WTC11 (cell line): ENCODE measurements around the gene SOX15. TPM values are rescaled to one million over a fixed set of nuclear protein-coding genes. Genes with fewer than 3 reads are reported as not detected.

Experiments used
- ATAC-seq: fragments of 200-7000 bp; cut with Tn5 transposase; 2 replicates; pipeline ENCODE4 v1.10.0; 2021; ENCODE audit warnings: mild to moderate bottlenecking, moderate library complexity
- CTCF ChIA-PET: fragments of 300-600 bp; sonication (Branson Sonifier 250); formaldehyde crosslinking; loops from one replicate; lab custom pipeline; 2021; ENCODE audit warnings: antibody characterized with exemption; lab: Charles Lee
- POLR2A ChIA-PET: fragments of 350-600 bp; sonication (Branson Sonifier 250); formaldehyde crosslinking; loops from one replicate; lab custom pipeline; 2021; ENCODE audit warnings: antibody characterized with exemption; lab: Charles Lee
- DNase-seq: peaks from one replicate; pipeline ENCODE4 v3.0.0; 2021; ENCODE audit warnings: low spot score
- H3K27ac Mint-ChIP-seq: 2 replicates; pipeline ENCODE4 v1.8.0; 2021; ENCODE audit warnings: mixed read lengths
- H3K27me3 Mint-ChIP-seq: 2 replicates; pipeline ENCODE4 v1.8.0; 2021; ENCODE audit warnings: low read depth, mild to moderate bottlenecking, moderate library complexity, mixed read lengths
- H3K36me3 Mint-ChIP-seq: 2 replicates; pipeline ENCODE4 v1.8.0; 2021; ENCODE audit warnings: mixed read lengths
- H3K4me1 Mint-ChIP-seq: 2 replicates; pipeline ENCODE4 v1.8.0; 2022; ENCODE audit warnings: mixed read lengths
- H3K4me3 Mint-ChIP-seq: 2 replicates; pipeline ENCODE4 v1.8.0; 2021; ENCODE audit warnings: mild to moderate bottlenecking, moderate library complexity, mixed read lengths
- H3K9me3 Mint-ChIP-seq: 2 replicates; pipeline ENCODE4 v1.8.0; 2021; ENCODE audit warnings: mixed read lengths
- CBFB ChIP-seq: sonication (generic); formaldehyde crosslinking; IDR thresholded peaks from 2 replicates; pipeline ENCODE4 v1.8.1; 2022; ENCODE audit warnings: mild to moderate bottlenecking, low read depth, missing genetic modification reagents
- CREB1 ChIP-seq: sonication (generic); formaldehyde crosslinking; IDR thresholded peaks from 2 replicates; pipeline ENCODE4 v1.8.0; 2023; ENCODE audit warnings: mild to moderate bottlenecking, missing genetic modification reagents
- CREM ChIP-seq: sonication (generic); formaldehyde crosslinking; IDR thresholded peaks from 2 replicates; pipeline ENCODE4 v1.8.1; 2022; ENCODE audit warnings: mild to moderate bottlenecking, missing genetic modification reagents, moderate library complexity
- ETV6 ChIP-seq: sonication (generic); formaldehyde crosslinking; IDR thresholded peaks from 2 replicates; pipeline ENCODE4 v1.8.1; 2022; ENCODE audit warnings: mild to moderate bottlenecking, missing genetic modification reagents
- FOXJ3 ChIP-seq: sonication (generic); formaldehyde crosslinking; IDR thresholded peaks from 2 replicates; pipeline ENCODE4 v1.9.0; 2021; ENCODE audit warnings: missing genetic modification reagents, mild to moderate bottlenecking, borderline replicate concordance
- FOXP1 ChIP-seq: sonication (generic); formaldehyde crosslinking; IDR thresholded peaks from 2 replicates; pipeline ENCODE4 v1.8.0; 2022; ENCODE audit warnings: missing genetic modification reagents, mild to moderate bottlenecking, moderate library complexity, borderline replicate concordance
- FOXP4 ChIP-seq: sonication (generic); formaldehyde crosslinking; IDR thresholded peaks from 2 replicates; pipeline ENCODE4 v1.8.0; 2022; ENCODE audit warnings: mild to moderate bottlenecking, missing genetic modification reagents
- GABPB1 ChIP-seq: sonication (generic); formaldehyde crosslinking; IDR thresholded peaks from 2 replicates; pipeline ENCODE4 v1.8.1; 2023; ENCODE audit warnings: mild to moderate bottlenecking, missing genetic modification reagents
- GRHL2 ChIP-seq: fragments of 250-450 bp; sonication (Bioruptor Pico); IDR thresholded peaks from 2 replicates; pipeline ENCODE4 v1.8.0; 2022; ENCODE audit warnings: mild to moderate bottlenecking, moderate library complexity; ENCODE audit not compliant: insufficient replicate concordance, severe bottlenecking
- JAZF1 ChIP-seq: fragments of 250-450 bp; sonication (Bioruptor Pico); IDR thresholded peaks from 2 replicates; pipeline ENCODE4 v1.9.0; 2021; ENCODE audit warnings: moderate library complexity, mild to moderate bottlenecking, inconsistent platforms
- NFYB ChIP-seq: sonication (generic); formaldehyde crosslinking; conservative IDR thresholded peaks from 2 replicates; pipeline ENCODE4 v1.8.0; 2022; ENCODE audit warnings: low read depth, missing genetic modification reagents
- NR1H2 ChIP-seq: sonication (generic); formaldehyde crosslinking; IDR thresholded peaks from 2 replicates; pipeline ENCODE4 v1.9.0; 2021; ENCODE audit warnings: mild to moderate bottlenecking, moderate library complexity, missing genetic modification reagents
- NR3C1 ChIP-seq: sonication (generic); formaldehyde crosslinking; conservative IDR thresholded peaks from 2 replicates; pipeline ENCODE4 v1.8.1; 2023; ENCODE audit warnings: low read depth, mild to moderate bottlenecking, missing genetic modification reagents
- PRRX2 ChIP-seq: fragments of 250-450 bp; sonication (Bioruptor Pico); IDR thresholded peaks from 2 replicates; pipeline ENCODE4 v1.8.0; 2021; ENCODE audit warnings: mild to moderate bottlenecking
- RORB ChIP-seq: fragments of 250-450 bp; sonication (Bioruptor Pico); IDR thresholded peaks from 2 replicates; pipeline ENCODE4 v1.9.0; 2021; ENCODE audit warnings: mild to moderate bottlenecking
- TCF7 ChIP-seq: sonication (generic); formaldehyde crosslinking; IDR thresholded peaks from 2 replicates; pipeline ENCODE4 v1.8.0; 2022; ENCODE audit warnings: mild to moderate bottlenecking, low read depth, missing genetic modification reagents, moderate library complexity
- TEAD1 ChIP-seq: sonication (generic); formaldehyde crosslinking; IDR thresholded peaks from 2 replicates; pipeline ENCODE4 v1.8.0; 2022; ENCODE audit warnings: mild to moderate bottlenecking, missing genetic modification reagents
- TP53 ChIP-seq: sonication (generic); formaldehyde crosslinking; IDR thresholded peaks from 2 replicates; pipeline ENCODE4 v1.8.1; 2023; ENCODE audit warnings: mild to moderate bottlenecking, missing genetic modification reagents
- ZNF219 ChIP-seq: sonication (generic); formaldehyde crosslinking; IDR thresholded peaks from 2 replicates; pipeline ENCODE4 v1.8.0; 2023; ENCODE audit warnings: missing genetic modification reagents, mild to moderate bottlenecking, borderline replicate concordance
- total RNA-seq: library from RNA; stranded (reverse); gene quantifications from 3 replicates; pipeline ENCODE4 v1.2.3, GENCODE V29; 2021
- TF ChIP-seq, protein P1 (sequence below): sonication (generic); formaldehyde crosslinking; IDR thresholded peaks from 2 replicates; pipeline ENCODE4 v1.8.1; 2023; ENCODE audit warnings: mild to moderate bottlenecking, moderate library complexity, missing genetic modification reagents
- TF ChIP-seq, protein P2 (sequence below): fragments of 200-600 bp; IDR thresholded peaks from 2 replicates; pipeline ENCODE4 v1.8.0; 2022; ENCODE audit warnings: antibody characterized with exemption
- TF ChIP-seq, protein P3 (sequence below): fragments of 250-450 bp; sonication (Bioruptor Pico); IDR thresholded peaks from 2 replicates; pipeline ENCODE4 v1.9.0; 2021; ENCODE audit warnings: mild to moderate bottlenecking

SOX15 gene
- total RNA-seq, 1 experiment from 2014 or later = 19.9 TPM

GRCh38 chr17:7561589-7562207, 28.2 kb downstream of the SOX15 start, which contains the start of gene SENP3 (continued):
- TF ChIP-seq CREM (CRISPR knock-in tag) = peak; percentile 94
- peak; percentile 63; the same call in 1 of the 2 replicates for TF ChIP-seq ETV6 (CRISPR knock-in tag)

DNA sequence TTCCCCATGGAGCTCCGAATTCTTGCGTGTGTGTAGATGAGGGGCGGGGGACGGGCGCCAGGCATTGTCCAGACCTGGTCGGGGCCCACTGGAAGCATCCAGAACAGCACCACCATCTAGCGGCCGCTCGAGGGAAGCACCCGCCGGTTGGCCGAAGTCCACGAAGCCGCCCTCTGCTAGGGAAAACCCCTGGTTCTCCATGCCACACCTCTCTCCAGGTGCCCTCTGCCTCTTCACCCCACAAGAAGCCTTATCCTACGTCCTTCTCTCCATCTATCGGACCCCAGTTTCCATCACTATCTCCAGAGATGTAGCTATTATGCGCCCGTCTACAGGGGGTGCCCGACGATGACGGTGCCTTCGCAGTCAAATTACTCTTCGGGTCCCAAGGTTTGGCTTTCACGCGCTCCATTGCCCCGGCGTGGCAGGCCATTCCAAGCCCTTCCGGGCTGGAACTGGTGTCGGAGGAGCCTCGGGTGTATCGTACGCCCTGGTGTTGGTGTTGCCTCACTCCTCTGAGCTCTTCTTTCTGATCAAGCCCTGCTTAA, 28.8 kb downstream of the SOX15 start:
- POLR2A ChIA-PET = interaction anchor here (0.5 to 1.9 kb wide), 16 partner anchors 12 to 281 kb away, joined by 3 to 8 read pairs (median 4); partner anchors contain the start of genes ACAP1, MPDU1, SOX15 and TNFSF12
- peak overlapping the region; percentile 94 for H3K4me3 Mint-ChIP-seq
- TF ChIP-seq TEAD1 (CRISPR knock-in tag) (0 out of 2 replicates have a peak, but pooled peaks have one; percentile 46), FOXP4 (0 out of 2 replicates have a peak, but pooled peaks have one; percentile 58), NR3C1 (CRISPR knock-in tag) (0 out of 2 replicates have a peak, but pooled peaks have one; percentile 40), GABPB1 (CRISPR knock-in tag) (no peak), JAZF1 (CRISPR knock-in tag) (no peak)
- TF ChIP-seq, protein P1, sequence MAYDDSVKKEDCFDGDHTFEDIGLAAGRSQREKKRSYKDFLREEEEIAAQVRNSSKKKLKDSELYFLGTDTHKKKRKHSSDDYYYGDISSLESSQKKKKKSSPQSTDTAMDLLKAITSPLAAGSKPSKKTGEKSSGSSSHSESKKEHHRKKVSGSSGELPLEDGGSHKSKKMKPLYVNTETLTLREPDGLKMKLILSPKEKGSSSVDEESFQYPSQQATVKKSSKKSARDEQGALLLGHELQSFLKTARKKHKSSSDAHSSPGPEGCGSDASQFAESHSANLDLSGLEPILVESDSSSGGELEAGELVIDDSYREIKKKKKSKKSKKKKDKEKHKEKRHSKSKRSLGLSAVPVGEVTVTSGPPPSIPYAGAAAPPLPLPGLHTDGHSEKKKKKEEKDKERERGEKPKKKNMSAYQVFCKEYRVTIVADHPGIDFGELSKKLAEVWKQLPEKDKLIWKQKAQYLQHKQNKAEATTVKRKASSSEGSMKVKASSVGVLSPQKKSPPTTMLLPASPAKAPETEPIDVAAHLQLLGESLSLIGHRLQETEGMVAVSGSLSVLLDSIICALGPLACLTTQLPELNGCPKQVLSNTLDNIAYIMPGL (CRISPR knock-in tag) = peak; percentile 5; the same call in 1 of the 2 replicates
- TF ChIP-seq, protein P2, sequence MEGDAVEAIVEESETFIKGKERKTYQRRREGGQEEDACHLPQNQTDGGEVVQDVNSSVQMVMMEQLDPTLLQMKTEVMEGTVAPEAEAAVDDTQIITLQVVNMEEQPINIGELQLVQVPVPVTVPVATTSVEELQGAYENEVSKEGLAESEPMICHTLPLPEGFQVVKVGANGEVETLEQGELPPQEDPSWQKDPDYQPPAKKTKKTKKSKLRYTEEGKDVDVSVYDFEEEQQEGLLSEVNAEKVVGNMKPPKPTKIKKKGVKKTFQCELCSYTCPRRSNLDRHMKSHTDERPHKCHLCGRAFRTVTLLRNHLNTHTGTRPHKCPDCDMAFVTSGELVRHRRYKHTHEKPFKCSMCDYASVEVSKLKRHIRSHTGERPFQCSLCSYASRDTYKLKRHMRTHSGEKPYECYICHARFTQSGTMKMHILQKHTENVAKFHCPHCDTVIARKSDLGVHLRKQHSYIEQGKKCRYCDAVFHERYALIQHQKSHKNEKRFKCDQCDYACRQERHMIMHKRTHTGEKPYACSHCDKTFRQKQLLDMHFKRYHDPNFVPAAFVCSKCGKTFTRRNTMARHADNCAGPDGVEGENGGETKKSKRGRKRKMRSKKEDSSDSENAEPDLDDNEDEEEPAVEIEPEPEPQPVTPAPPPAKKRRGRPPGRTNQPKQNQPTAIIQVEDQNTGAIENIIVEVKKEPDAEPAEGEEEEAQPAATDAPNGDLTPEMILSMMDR = peak; percentile 46; the same call in 1 of the 2 replicates
- TF ChIP-seq, all 79 proteins: peak for 5
- H3K27ac Mint-ChIP-seq = peak overlapping the region; percentile 97
- H3K27me3 Mint-ChIP-seq = no peaks in the 10 kb centered on the region
- peak; percentile 65 for ATAC-seq
- H3K9me3 Mint-ChIP-seq = no peaks in the 10 kb centered on the region
- peaks cover 22% of the 10 kb centered on the region for H3K36me3 Mint-ChIP-seq
- CTCF ChIA-PET = interaction anchor here (0.6 to 3.6 kb wide), 82 partner anchors 9 to 515 kb away, joined by 3 to 81 read pairs (median 6); partner anchors contain the start of genes ACADVL, ACAP1, CD68 and CHRNB1
- peaks cover 53% of the 10 kb centered on the region for H3K4me1 Mint-ChIP-seq
- DNase-seq = peak; percentile 93

DNA sequence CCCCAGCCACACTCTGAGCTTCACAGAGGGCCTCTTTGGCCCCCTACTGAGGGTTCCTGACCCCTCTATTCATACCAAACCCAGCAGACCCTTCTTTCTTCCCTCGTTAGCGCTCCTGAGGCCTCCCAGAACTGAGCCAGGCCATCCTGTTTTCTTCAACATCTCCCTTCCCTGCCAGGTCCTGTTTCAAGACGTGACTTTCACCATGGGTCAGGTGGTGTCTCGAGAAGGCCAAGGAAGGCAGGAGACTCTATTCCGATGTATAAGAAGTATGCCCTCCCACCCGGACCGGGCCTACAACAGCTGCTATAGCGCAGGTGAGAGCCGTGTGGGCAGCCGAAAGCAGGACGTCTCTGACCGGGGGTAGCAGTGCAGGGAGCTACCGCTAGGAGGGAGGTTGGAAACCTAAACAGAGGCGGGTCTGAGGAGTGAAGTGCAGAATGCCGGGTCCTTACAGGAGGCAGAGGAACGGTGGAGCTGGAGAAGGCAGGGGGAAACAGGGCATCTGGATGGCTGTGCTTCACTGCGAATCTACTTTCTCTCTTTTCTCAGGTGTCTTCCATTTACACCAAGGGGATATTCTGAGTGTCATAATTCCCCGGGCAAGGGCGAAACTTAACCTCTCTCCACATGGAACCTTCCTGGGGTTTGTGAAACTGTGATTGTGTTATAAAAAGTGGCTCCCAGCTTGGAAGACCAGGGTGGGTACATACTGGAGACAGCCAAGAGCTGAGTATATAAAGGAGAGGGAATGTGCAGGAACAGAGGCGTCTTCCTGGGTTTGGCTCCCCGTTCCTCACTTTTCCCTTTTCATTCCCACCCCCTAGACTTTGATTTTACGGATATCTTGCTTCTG, 29.5 kb downstream of the SOX15 start:
- H3K9me3 Mint-ChIP-seq = no peaks in the 10 kb centered on the region
- DNase-seq = peak; percentile 92
- CTCF ChIA-PET = interaction anchor here (0.6 to 3.6 kb wide), 85 partner anchors 8 to 897 kb away, joined by 3 to 81 read pairs (median 5); partner anchors contain the start of genes ACADVL, ACAP1, CD68 and CHRNB1
- peaks cover 57% of the 10 kb centered on the region for H3K4me1 Mint-ChIP-seq
- H3K27me3 Mint-ChIP-seq = no peaks in the 10 kb centered on the region
- H3K36me3 Mint-ChIP-seq = peaks cover 16% of the 10 kb centered on the region
- peak; percentile 73 for ATAC-seq
- POLR2A ChIA-PET = interaction anchor here (0.5 to 1.9 kb wide), 17 partner anchors 11 to 280 kb away, joined by 3 to 8 read pairs (median 4); partner anchors contain the start of genes ACAP1, MPDU1, SOX15 and TNFSF12
- peak overlapping the region; percentile 94 for H3K4me3 Mint-ChIP-seq
- H3K27ac Mint-ChIP-seq = peak overlapping the region; percentile 97
- TF ChIP-seq, protein P2 = peak; percentile 50
- TF ChIP-seq CREB1 (CRISPR knock-in tag) (no peak), TCF7 (CRISPR knock-in tag) (no peak), CBFB (CRISPR knock-in tag) (no peak), ZNF219 (CRISPR knock-in tag) (no peak), NR1H2 (CRISPR knock-in tag) (no peak), TP53 (CRISPR knock-in tag) (no peak), FOXP1 (CRISPR knock-in tag) (0 out of 2 replicates have a peak, but pooled peaks have one; percentile 43), PRRX2 (CRISPR knock-in tag) (no peak), NFYB (CRISPR knock-in tag) (no peak), FOXJ3 (CRISPR knock-in tag) (no peak), GRHL2 (CRISPR knock-in tag) (no peak), RORB (CRISPR knock-in tag) (no peak)
- TF ChIP-seq, protein P3, sequence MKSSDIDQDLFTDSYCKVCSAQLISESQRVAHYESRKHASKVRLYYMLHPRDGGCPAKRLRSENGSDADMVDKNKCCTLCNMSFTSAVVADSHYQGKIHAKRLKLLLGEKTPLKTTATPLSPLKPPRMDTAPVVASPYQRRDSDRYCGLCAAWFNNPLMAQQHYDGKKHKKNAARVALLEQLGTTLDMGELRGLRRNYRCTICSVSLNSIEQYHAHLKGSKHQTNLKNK (CRISPR knock-in tag) = no peak
